Gastrocnemius medialis (tissue), 4 donors: ENCODE results near the gene SCARB1. TPM values are rescaled to one million over a fixed set of nuclear protein-coding genes. Genes with fewer than 3 reads are reported as not detected.
A peak's percentile ranks its signal among the peaks of the same experiment; 100 is the strongest.

Experiments
- ATAC-seq, 2 donors: fragments of 150-250 bp; one replicate each; pipeline ENCODE4 v1.9.1; 2016
- DNase-seq, 2 donors: peaks; one replicate each; pipeline ENCODE4 v3.0.0-alpha.2; 2019
- H3K27ac ChIP-seq, 4 donors: fragments of 200-600 bp; sonication (generic); 1 replicate in 1 of 4; 2 replicates in 3 of 4; pipeline ENCODE4 v1.5.1; 2016 to 2018; ENCODE audit warnings: mild to moderate bottlenecking in 2 of 4, moderate library complexity in 1 of 4
- H3K27me3 ChIP-seq, 3 donors: fragments of 200-600 bp; sonication (generic) in 2 of 3; 1 replicate in 1 of 3; 2 replicates in 2 of 3; pipeline versions ENCODE4 v1.5.1 to v1.6.0; 2016 to 2019; ENCODE audit warnings: mild to moderate bottlenecking in 1 of 3, moderate library complexity in 1 of 3
- H3K36me3 ChIP-seq, 2 donors: fragments of 200-600 bp; sonication (generic) in 1 of 2; one replicate each; pipeline ENCODE4 v1.5.1; 2017 to 2018
- H3K4me1 ChIP-seq, 2 donors: fragments of 200-600 bp; sonication (generic) in 1 of 2; one replicate each; pipeline ENCODE4 v1.5.1; 2016 to 2017; ENCODE audit warnings: mild to moderate bottlenecking in 2 of 2
- H3K4me3 ChIP-seq, 4 donors: fragments of 200-600 bp; sonication (generic) in 3 of 4; 1 replicate in 1 of 4; 2 replicates in 3 of 4; pipeline ENCODE4 v1.5.1; 2016 to 2019; ENCODE audit warnings: mild to moderate bottlenecking in 2 of 4
- H3K9me3 ChIP-seq, 3 donors: fragments of 200-600 bp; sonication (generic) in 2 of 3; 1 replicate in 1 of 3; 2 replicates in 2 of 3; pipeline ENCODE4 v1.5.1; 2016 to 2019
- POLR2A ChIP-seq, 2 donors: fragments of 450-650 bp; IDR thresholded peaks; one replicate each; pipeline ENCODE4 v1.6.1; 2017; ENCODE audit warnings: antibody characterized with exemption in 2 of 2, mild to moderate bottlenecking in 2 of 2, moderate library complexity in 2 of 2
- in situ Hi-C, 4 donors: fragments of 200-750 bp; cut with MboI; loops; one replicate each; pipeline versions ENCODE4 v1.15.0 to v1.8.0; 2017; ENCODE audit warnings: low sequenced_read_pairs in 4 of 4
- intact Hi-C: fragments of 100-400 bp; cut with DNase I; formaldehyde crosslinking; loops from one replicate; pipeline ENCODE4 v1.15.1; 2023; ENCODE audit warnings: low total_unique reads
- total RNA-seq, 4 donors: library from RNA; depleted of rRNA; stranded (reverse); fragments of >200 nt; gene quantifications; one replicate each; pipeline versions ENCODE4 v1.1.0 to v1.2.3, GENCODE V29; 2016
- TF ChIP-seq, protein P1 (sequence below), 5 experiments: fragments of 450-650 bp in 3 of 5; fragments of 200-600 bp in 2 of 5; sonication (generic) in 2 of 5; IDR thresholded peaks in 4 of 5; conservative IDR thresholded peaks in 1 of 5; 1 replicate in 4 of 5; 2 replicates in 1 of 5; pipeline ENCODE4 v1.5.1; 2016 to 2019; ENCODE audit warnings: antibody characterized with exemption in 5 of 5, mild to moderate bottlenecking in 3 of 5, moderate library complexity in 3 of 5

SCARB1 gene
- total RNA-seq, 4 donors from 2014 or later: 5.4 to 8.7 (median 6.2) TPM

DNA sequence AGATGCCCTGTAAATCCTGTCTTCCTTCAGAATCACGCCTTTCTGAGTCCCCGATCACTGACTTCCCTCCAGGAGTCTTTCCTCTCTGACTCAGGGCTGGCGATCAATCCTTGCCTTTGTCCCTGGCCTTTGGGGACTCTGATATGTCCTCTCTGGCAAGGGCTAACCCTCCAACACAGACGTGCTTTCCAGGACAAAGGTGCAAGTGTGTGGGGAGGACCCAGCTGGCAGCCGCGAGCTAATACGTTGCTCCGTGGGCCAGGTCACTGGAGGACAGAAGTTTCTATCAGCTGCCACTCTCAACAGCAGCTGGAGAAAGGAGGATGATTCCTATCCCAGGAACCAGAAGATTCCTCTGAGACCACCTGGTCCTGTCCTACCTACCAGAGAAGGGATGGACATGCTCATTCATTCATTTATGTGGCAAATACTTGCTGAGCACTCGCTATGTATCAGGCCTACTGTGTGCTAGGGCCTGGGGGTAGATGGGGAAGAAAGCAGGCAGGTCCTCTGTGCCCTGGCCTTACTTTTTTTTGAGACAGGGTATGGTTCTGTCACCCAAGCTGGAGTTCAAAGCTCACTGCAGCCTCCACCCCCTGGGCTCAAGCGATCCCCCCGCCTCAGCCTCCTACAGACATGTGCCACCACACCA lies 8.5 kb upstream of the SCARB1 start:
- TF ChIP-seq, protein P1, sequence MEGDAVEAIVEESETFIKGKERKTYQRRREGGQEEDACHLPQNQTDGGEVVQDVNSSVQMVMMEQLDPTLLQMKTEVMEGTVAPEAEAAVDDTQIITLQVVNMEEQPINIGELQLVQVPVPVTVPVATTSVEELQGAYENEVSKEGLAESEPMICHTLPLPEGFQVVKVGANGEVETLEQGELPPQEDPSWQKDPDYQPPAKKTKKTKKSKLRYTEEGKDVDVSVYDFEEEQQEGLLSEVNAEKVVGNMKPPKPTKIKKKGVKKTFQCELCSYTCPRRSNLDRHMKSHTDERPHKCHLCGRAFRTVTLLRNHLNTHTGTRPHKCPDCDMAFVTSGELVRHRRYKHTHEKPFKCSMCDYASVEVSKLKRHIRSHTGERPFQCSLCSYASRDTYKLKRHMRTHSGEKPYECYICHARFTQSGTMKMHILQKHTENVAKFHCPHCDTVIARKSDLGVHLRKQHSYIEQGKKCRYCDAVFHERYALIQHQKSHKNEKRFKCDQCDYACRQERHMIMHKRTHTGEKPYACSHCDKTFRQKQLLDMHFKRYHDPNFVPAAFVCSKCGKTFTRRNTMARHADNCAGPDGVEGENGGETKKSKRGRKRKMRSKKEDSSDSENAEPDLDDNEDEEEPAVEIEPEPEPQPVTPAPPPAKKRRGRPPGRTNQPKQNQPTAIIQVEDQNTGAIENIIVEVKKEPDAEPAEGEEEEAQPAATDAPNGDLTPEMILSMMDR (IDR thresholded peaks at IDR 0.05 in 4 of 5, conservative IDR thresholded peaks at IDR 0.05 in 1 of 5): no peak
- TF ChIP-seq POLR2A (IDR thresholded peaks at IDR 0.05): no peak
- DNase-seq (no peak), ATAC-seq (no peak)
- Histone ChIP-seq H3K4me3 (no peak overlapping the region), H3K27me3 (no peaks in the 10 kb centered on the region), H3K4me1 (no peaks in the 10 kb centered on the region), H3K36me3 (no peaks in the 10 kb centered on the region), H3K9me3 (no peaks in the 10 kb centered on the region), H3K27ac (no peak overlapping the region)
- intact Hi-C loops (no loop called here), in situ Hi-C loops (no loop called here)

DNA sequence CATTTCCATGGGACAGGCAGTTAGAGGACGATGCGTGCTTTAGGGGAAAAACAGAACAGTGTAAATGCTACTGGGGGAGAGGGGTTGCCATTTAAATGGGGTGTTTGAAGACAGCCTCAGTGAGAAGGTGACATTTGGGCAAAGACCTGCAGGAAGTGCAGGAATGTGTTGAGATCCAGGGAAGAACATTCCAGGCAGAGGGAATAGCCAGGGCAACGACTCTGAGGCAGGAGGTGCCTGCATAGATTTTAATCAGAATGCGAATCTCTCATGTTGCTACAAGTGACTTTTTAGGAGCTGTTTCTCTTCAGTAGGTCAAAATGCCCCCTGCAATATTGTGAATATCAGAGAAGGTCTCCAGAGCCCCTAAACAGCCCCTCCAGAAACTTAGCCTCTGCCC lies 7.6 kb upstream of the SCARB1 start:
- no peaks in the 10 kb centered on the region for H3K27me3 ChIP-seq
- H3K4me1 ChIP-seq: no peaks in the 10 kb centered on the region
- no peak overlapping the region for H3K4me3 ChIP-seq
- no peaks in the 10 kb centered on the region for H3K9me3 ChIP-seq
- TF ChIP-seq POLR2A (IDR thresholded peaks at IDR 0.05): no peak
- no peak for ATAC-seq
- no peak for DNase-seq
- H3K27ac ChIP-seq: no peak overlapping the region
- intact Hi-C loops: no loop called here
- no peaks in the 10 kb centered on the region for H3K36me3 ChIP-seq
- in situ Hi-C loops: no loop called here

DNA sequence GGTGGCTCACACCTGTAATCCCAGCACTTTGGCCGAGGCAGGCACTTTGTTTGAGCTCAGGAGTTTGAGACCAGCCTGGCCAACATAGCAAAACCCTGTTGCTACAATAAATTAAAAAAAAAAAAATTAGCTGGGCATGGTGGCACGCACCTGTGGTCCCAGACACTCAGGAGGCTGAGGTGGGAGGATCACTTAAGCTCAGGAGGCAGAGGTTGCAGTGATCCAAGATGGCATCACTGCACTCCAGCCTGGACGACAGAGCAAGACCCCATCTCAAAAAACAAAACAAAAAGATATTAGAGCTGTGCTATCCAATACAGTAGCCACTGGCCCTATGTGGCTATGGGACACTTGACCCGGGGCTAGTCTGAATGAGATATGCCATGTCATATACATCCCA lies 6.9 kb upstream of the SCARB1 start:
- in situ Hi-C loops (no loop called here), intact Hi-C loops (no loop called here)
- Histone ChIP-seq H3K27me3 (no peaks in the 10 kb centered on the region), H3K4me1 (no peaks in the 10 kb centered on the region), H3K9me3 (no peaks in the 10 kb centered on the region), H3K27ac (no peak overlapping the region), H3K36me3 (no peaks in the 10 kb centered on the region), H3K4me3 (no peak overlapping the region)
- ATAC-seq: no peak
- no peak for TF ChIP-seq POLR2A (IDR thresholded peaks at IDR 0.05)
- TF ChIP-seq, protein P1 (IDR thresholded peaks at IDR 0.05 in 4 of 5, conservative IDR thresholded peaks at IDR 0.05 in 1 of 5): no peak
- DNase-seq: no peak

DNA sequence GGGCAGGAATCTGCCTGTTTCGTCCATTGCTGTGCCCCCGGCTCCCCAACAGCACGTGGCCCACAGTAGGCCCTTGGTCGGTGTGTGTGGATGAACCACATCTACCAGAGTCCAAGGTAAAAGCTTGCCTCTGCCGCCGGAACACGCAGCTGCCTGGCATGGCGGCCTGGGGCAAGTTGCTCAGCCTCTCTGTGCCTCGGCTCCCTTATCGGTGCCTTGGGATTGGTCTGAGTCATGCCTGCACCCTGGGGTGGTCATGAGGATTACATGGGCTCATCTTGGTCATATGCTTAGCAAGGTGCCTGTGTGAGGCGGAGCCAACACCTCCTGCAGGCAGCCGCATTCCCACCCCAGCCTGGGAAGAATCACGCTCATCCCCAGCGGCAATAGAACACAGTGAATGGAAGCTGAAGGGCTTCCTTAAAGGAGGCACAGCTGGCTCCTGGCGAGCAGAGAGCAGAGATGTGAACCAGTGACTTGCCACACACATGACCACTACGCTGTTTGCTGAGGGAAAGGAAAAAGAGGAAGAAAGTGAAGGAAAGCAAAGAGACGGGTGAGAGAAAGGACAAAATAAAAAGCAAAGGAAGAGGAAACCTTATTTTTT lies 5.5 kb upstream of the SCARB1 start:
- ATAC-seq (no peak), DNase-seq (no peak)
- H3K4me3 ChIP-seq: no peak overlapping the region
- intact Hi-C loops (no loop called here), in situ Hi-C loops (no loop called here)
- H3K27me3 ChIP-seq: no peaks in the 10 kb centered on the region
- TF ChIP-seq, protein P1 (IDR thresholded peaks at IDR 0.05 in 4 of 5, conservative IDR thresholded peaks at IDR 0.05 in 1 of 5): no peak
- peak in 1 of 2 donors; percentile 19 for TF ChIP-seq POLR2A (IDR thresholded peaks at IDR 0.05)
- no peaks in the 10 kb centered on the region for H3K9me3 ChIP-seq
- peaks cover 0 to 2% of the 10 kb centered on the region in 2 donors for H3K4me1 ChIP-seq
- peak overlapping the region in 2 of 4 donors; percentile 10 to 52 for H3K27ac ChIP-seq
- H3K36me3 ChIP-seq: no peaks in the 10 kb centered on the region

DNA sequence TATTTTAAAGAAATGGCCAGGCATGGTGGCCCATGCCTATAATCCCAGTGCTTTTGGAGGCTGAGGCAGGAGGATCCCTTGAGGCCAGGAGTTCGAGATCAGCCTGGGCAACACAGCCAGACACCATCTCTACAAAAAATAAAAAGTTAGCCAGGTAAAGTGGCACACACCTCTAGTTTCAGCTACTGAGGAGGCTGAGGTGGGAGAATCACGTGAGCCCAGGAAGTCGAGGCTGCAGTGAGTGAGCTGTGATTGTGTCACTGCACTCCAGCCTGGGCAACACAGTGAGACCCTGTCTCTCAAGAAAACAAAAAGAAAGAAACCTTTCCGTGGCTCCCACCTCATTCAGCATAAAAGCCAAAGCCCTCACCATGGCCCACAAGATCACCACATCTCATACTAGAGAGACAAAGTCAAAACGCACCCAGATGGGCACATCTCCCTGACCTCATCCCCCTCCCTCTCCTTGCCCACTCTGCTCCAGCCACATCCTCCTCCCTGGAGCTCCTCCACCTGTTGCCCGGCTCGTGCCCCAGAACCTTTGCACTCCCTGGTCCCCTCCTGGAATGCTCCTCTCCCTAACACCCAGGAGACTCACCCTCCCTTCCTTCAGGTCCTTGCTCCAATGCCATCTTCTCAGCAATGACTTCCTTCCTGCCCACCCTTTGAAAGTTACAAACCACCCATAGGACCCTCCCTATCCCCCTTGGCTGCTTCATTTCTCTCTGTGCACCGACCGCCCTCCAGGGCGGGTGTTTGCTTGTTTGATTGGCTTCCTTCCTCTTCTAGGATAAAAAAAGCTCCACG lies 4.8 kb upstream of the SCARB1 start:
- ATAC-seq: no peak
- Histone ChIP-seq H3K36me3 (no peaks in the 10 kb centered on the region), H3K27ac (peak overlapping the region in 2 of 4 donors; percentile 10 to 52), H3K9me3 (no peaks in the 10 kb centered on the region), H3K4me1 (peaks cover 0 to 4% of the 10 kb centered on the region in 2 donors), H3K4me3 (no peak overlapping the region), H3K27me3 (no peaks in the 10 kb centered on the region)
- TF ChIP-seq, protein P1 (IDR thresholded peaks at IDR 0.05 in 4 of 5, conservative IDR thresholded peaks at IDR 0.05 in 1 of 5): no peak
- no peak for TF ChIP-seq POLR2A (IDR thresholded peaks at IDR 0.05)
- no peak for DNase-seq
- in situ Hi-C loops (no loop called here), intact Hi-C loops (no loop called here)
